Measurements from ENCODE around the gene LHB.

LHB gene

GRCh38 chr19:48997972-48998371 is 18.9 kb downstream of the LHB start:
- H3K36me3 Mint-ChIP-seq: peaks cover 9% of the 10 kb centered on the region
- no peak overlapping the region for H3K4me3 Mint-ChIP-seq
- peaks cover 34% of the 10 kb centered on the region for H3K4me1 Mint-ChIP-seq
- no peaks in the 10 kb centered on the region for H3K9me3 Mint-ChIP-seq
- no peaks in the 10 kb centered on the region for H3K27me3 Mint-ChIP-seq
- no peak overlapping the region for H3K27ac Mint-ChIP-seq

- peaks cover 10% of the 10 kb centered on the region for H3K36me3 Mint-ChIP-seq
- H3K4me3 Mint-ChIP-seq: peak overlapping the region; percentile 98
- H3K4me1 Mint-ChIP-seq: peaks cover 46% of the 10 kb centered on the region
- H3K27me3 Mint-ChIP-seq: no peaks in the 10 kb centered on the region
- no peaks in the 10 kb centered on the region for H3K9me3 Mint-ChIP-seq
- H3K27ac Mint-ChIP-seq: peak overlapping the region; percentile 98
Observed at GRCh38 chr19:48994035-48994386, 22.9 kb downstream of the LHB start.

GRCh38 chr19:48993175-48994034 is 23.5 kb downstream of the LHB start, which contains the start of the genes GYS1 and RUVBL2:
TSS of gene GYS1 (minus strand) at chr19:48993309. CDS start at chr19:48993112, 197 bp downstream.
TSS of gene RUVBL2 (plus strand) at chr19:48993887. CDS start at chr19:48993912, 25 bp downstream.
- peak within 1 kb of the TSS; percentile 98 for H3K27ac Mint-ChIP-seq
- no peaks in the 10 kb centered on the region for H3K27me3 Mint-ChIP-seq
- H3K9me3 Mint-ChIP-seq: no peaks in the 10 kb centered on the region
- peaks cover 10% of the 10 kb centered on the region for H3K36me3 Mint-ChIP-seq
- peak within 1 kb of the TSS; percentile 98 for H3K4me3 Mint-ChIP-seq
- H3K4me1 Mint-ChIP-seq: peaks cover 50% of the 10 kb centered on the region

- no peaks in the 10 kb centered on the region for H3K27me3 Mint-ChIP-seq
- peaks cover 51% of the 10 kb centered on the region for H3K4me1 Mint-ChIP-seq
- no peaks in the 10 kb centered on the region for H3K9me3 Mint-ChIP-seq
- H3K27ac Mint-ChIP-seq: peak overlapping the region; percentile 79
- peaks cover 10% of the 10 kb centered on the region for H3K36me3 Mint-ChIP-seq
- H3K4me3 Mint-ChIP-seq: peak overlapping the region; percentile 98
Observed at GRCh38 chr19:48992581-48993174, 24.2 kb downstream of the LHB start.

GRCh38 chr19:48991873-48992580 is 24.9 kb downstream of the LHB start:
- Mint-ChIP-seq H3K4me1 (peaks cover 52% of the 10 kb centered on the region), H3K9me3 (no peaks in the 10 kb centered on the region), H3K36me3 (peaks cover 10% of the 10 kb centered on the region)

GRCh38 chr19:48991011-48991609 is 25.8 kb downstream of the LHB start:
- no peaks in the 10 kb centered on the region for H3K9me3 Mint-ChIP-seq
- no peak overlapping the region for H3K4me3 Mint-ChIP-seq
- peaks cover 10% of the 10 kb centered on the region for H3K36me3 Mint-ChIP-seq
- H3K27me3 Mint-ChIP-seq: no peaks in the 10 kb centered on the region
- peak overlapping the region; percentile 65 for H3K27ac Mint-ChIP-seq
- H3K4me1 Mint-ChIP-seq: peaks cover 50% of the 10 kb centered on the region

More at GRCh38 chr19:48991873-48992580, 24.9 kb downstream of the LHB start:
- Mint-ChIP-seq H3K4me3 (peak overlapping the region; percentile 98), H3K27ac (peak overlapping the region; percentile 79), H3K27me3 (no peaks in the 10 kb centered on the region)

- H3K27ac Mint-ChIP-seq: peak overlapping the region; percentile 60
- H3K36me3 Mint-ChIP-seq: peaks cover 10% of the 10 kb centered on the region
- no peaks in the 10 kb centered on the region for H3K27me3 Mint-ChIP-seq
- H3K4me1 Mint-ChIP-seq: peaks cover 50% of the 10 kb centered on the region
- H3K9me3 Mint-ChIP-seq: no peaks in the 10 kb centered on the region
- H3K4me3 Mint-ChIP-seq: no peak overlapping the region
Observed at GRCh38 chr19:48990400-48990799, 26.5 kb downstream of the LHB start.

GRCh38 chr19:48989701-48990291 is 27.1 kb downstream of the LHB start:
- Mint-ChIP-seq H3K4me3 (no peak overlapping the region), H3K27me3 (no peaks in the 10 kb centered on the region), H3K36me3 (peaks cover 6% of the 10 kb centered on the region), H3K9me3 (no peaks in the 10 kb centered on the region), H3K4me1 (peaks cover 44% of the 10 kb centered on the region), H3K27ac (no peak overlapping the region)

- Mint-ChIP-seq H3K36me3 (peaks cover 6% of the 10 kb centered on the region), H3K9me3 (no peaks in the 10 kb centered on the region), H3K4me3 (no peak overlapping the region), H3K27ac (no peak overlapping the region), H3K4me1 (peaks cover 37% of the 10 kb centered on the region), H3K27me3 (no peaks in the 10 kb centered on the region)
Observed at GRCh38 chr19:48988860-48989259, 28.0 kb downstream of the LHB start.

- Mint-ChIP-seq H3K4me1 (peaks cover 33% of the 10 kb centered on the region), H3K4me3 (no peak overlapping the region), H3K9me3 (no peaks in the 10 kb centered on the region), H3K36me3 (peaks cover 5% of the 10 kb centered on the region), H3K27me3 (no peaks in the 10 kb centered on the region), H3K27ac (peak overlapping the region; percentile 57)
Observed at GRCh38 chr19:48988286-48988685, 28.6 kb downstream of the LHB start.

- H3K4me3 Mint-ChIP-seq: no peak overlapping the region
- peak overlapping the region; percentile 69 for H3K27ac Mint-ChIP-seq
- H3K36me3 Mint-ChIP-seq: peaks cover 5% of the 10 kb centered on the region
- H3K4me1 Mint-ChIP-seq: peaks cover 31% of the 10 kb centered on the region
- no peaks in the 10 kb centered on the region for H3K27me3 Mint-ChIP-seq
- no peaks in the 10 kb centered on the region for H3K9me3 Mint-ChIP-seq
Observed at GRCh38 chr19:48987323-48987722, 29.6 kb downstream of the LHB start.

GRCh38 chr19:48986211-48986610 is 30.7 kb downstream of the LHB start:
- Mint-ChIP-seq H3K4me1 (peaks cover 25% of the 10 kb centered on the region), H3K27ac (no peak overlapping the region), H3K36me3 (peaks cover 8% of the 10 kb centered on the region), H3K9me3 (no peaks in the 10 kb centered on the region), H3K4me3 (no peak overlapping the region), H3K27me3 (no peaks in the 10 kb centered on the region)

- no peaks in the 10 kb centered on the region for H3K27me3 Mint-ChIP-seq
- H3K4me1 Mint-ChIP-seq: peaks cover 20% of the 10 kb centered on the region
- peaks cover 8% of the 10 kb centered on the region for H3K36me3 Mint-ChIP-seq
- no peak overlapping the region for H3K4me3 Mint-ChIP-seq
- H3K27ac Mint-ChIP-seq: no peak overlapping the region
- no peaks in the 10 kb centered on the region for H3K9me3 Mint-ChIP-seq
Observed at GRCh38 chr19:48985711-48986110, 31.2 kb downstream of the LHB start.

- H3K27ac Mint-ChIP-seq: no peak overlapping the region
- peaks cover 2% of the 10 kb centered on the region for H3K4me1 Mint-ChIP-seq
- no peaks in the 10 kb centered on the region for H3K9me3 Mint-ChIP-seq
- no peak overlapping the region for H3K4me3 Mint-ChIP-seq
- no peaks in the 10 kb centered on the region for H3K27me3 Mint-ChIP-seq
- peaks cover 12% of the 10 kb centered on the region for H3K36me3 Mint-ChIP-seq
Observed at GRCh38 chr19:48982280-48982679, 34.6 kb downstream of the LHB start.

GRCh38 chr19:48977061-48977460 is 39.8 kb downstream of the LHB start:
- H3K27me3 Mint-ChIP-seq: no peaks in the 10 kb centered on the region
- no peaks in the 10 kb centered on the region for H3K4me1 Mint-ChIP-seq
- H3K36me3 Mint-ChIP-seq: peaks cover 12% of the 10 kb centered on the region
- no peak overlapping the region for H3K4me3 Mint-ChIP-seq
- H3K9me3 Mint-ChIP-seq: no peaks in the 10 kb centered on the region
- no peak overlapping the region for H3K27ac Mint-ChIP-seq
